Stomach (tissue), 4 donors: Measurements from ENCODE around the gene RALGAPA2.

Source experiments
- CTCF ChIP-seq, 7 experiments: fragments of 450-650 bp in 4 of 7; fragments of 200-600 bp in 3 of 7; sonication (generic) in 3 of 7; IDR thresholded peaks; one replicate each; pipeline ENCODE4 v1.5.1; 2016 to 2019; ENCODE audit warnings: antibody characterized with exemption in 7 of 7, control low read depth in 2 of 7, mild to moderate bottlenecking in 1 of 7
- EP300 ChIP-seq: sonication (generic); formaldehyde crosslinking; IDR thresholded peaks from one replicate; pipeline ENCODE4 v1.6.1; 2017; ENCODE audit warnings: antibody characterized with exemption
- POLR2A ChIP-seq, 4 donors: fragments of 450-650 bp; IDR thresholded peaks; one replicate each; pipeline ENCODE4 v1.6.1; 2016; ENCODE audit warnings: antibody characterized with exemption in 4 of 4, control low read depth in 2 of 4, mild to moderate bottlenecking in 1 of 4, moderate library complexity in 1 of 4

- TF ChIP-seq CTCF (IDR thresholded peaks at IDR 0.05) (no peak), POLR2A (IDR thresholded peaks at IDR 0.05) (no peak), EP300 (no peak)
Observed at GRCh38 chr20:20699144-20699543, 13.3 kb downstream of the RALGAPA2 start.
